ENCODE measurements around the gene HEXD. TPM values are rescaled to one million over a fixed set of nuclear protein-coding genes. Genes with fewer than 3 reads are reported as not detected.

The HEXD gene
- 8.5 and 8.9 TPM in 2 replicates for polyA plus RNA-seq (2011; rRNA removed)
- 2.3 and 8.4 TPM in 2 replicates for polyA minus RNA-seq (2011; rRNA and poly(A)+ RNA removed)

DNA sequence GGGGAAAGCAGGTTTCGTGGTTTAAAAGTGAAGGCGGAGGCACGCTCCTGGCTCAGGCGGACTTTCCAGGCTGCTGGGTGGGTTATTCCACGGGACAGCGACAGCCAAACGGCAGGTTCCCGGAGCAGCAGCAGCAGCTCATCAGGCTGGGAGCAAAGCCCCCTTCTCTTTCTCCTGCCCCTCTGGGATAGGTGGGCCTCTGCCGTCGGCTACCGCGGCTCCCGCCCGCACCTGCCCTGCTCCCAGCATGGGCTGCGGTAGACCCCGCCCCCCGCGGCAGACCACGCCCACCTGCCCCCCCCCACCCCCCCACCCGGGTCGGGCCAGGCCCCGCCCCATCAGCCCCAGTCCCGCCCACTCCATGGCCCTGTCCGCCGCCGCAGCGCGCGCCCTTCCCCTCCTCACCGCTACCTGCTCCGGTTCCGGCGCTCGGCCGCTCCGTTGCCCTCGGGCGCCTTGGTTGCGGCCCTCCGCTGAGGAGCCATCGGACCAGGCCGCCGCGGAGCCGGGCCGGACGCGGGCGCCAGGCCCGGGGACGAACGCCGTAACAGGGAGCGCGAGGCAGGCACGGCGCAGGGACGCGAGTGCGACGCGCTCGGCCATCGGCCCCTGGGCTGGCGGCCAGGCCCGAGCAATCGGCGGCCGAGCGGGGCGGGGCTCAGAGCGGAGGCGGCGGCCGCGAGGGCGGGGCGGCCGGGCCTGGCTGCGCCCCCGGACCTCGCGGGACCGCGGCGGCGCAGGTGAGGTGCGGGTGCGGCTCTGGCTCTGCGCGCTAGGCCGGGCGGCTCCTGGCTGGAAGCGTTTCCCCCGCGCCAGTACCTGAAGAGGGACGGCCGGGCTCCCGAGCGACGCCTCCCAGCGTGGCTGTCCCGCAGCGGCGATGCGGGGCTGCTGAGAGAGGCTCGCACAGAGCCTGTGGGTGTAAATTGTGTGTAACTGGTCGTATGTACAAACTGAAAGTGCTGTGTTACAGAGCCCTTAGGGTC, at the start of gene HEXD, which contains the start of gene OGFOD3:
HEXD (plus strand) TSS at position 347 of the 986 bp plus-strand sequence. CDS start 1,453 bp downstream, outside the sequence.
OGFOD3 (minus strand) TSS at position 586 of the 986 bp plus-strand sequence; CDS start at position 485, 101 bp downstream.
- CTCF ChIA-PET: interaction anchor here (1.0 to 2.4 kb wide), 5 partner anchors 10 to 118 kb away, joined by 3 to 11 read pairs (median 3); no protein-coding TSS in a partner anchor
- DNase-seq (ENCODE audit: low read depth): no peak
- TF ChIP-seq, protein P1, sequence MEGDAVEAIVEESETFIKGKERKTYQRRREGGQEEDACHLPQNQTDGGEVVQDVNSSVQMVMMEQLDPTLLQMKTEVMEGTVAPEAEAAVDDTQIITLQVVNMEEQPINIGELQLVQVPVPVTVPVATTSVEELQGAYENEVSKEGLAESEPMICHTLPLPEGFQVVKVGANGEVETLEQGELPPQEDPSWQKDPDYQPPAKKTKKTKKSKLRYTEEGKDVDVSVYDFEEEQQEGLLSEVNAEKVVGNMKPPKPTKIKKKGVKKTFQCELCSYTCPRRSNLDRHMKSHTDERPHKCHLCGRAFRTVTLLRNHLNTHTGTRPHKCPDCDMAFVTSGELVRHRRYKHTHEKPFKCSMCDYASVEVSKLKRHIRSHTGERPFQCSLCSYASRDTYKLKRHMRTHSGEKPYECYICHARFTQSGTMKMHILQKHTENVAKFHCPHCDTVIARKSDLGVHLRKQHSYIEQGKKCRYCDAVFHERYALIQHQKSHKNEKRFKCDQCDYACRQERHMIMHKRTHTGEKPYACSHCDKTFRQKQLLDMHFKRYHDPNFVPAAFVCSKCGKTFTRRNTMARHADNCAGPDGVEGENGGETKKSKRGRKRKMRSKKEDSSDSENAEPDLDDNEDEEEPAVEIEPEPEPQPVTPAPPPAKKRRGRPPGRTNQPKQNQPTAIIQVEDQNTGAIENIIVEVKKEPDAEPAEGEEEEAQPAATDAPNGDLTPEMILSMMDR (IDR thresholded peaks at IDR 0.05; ENCODE audit: insufficient read depth, low read depth, low read length): no peak
- H3K36me3 ChIP-seq (ENCODE audit: control insufficient read depth, insufficient read depth, low read length): peaks cover 3% of the 10 kb centered on the region; the same call in 1 of the 2 replicates
- peak within 1 kb of the TSS; percentile 88 for H3K4me3 ChIP-seq (ENCODE audit: low read depth, low read length)
- POLR2A ChIA-PET: no interaction called here
- H3K27me3 ChIP-seq (ENCODE audit: control insufficient read depth, insufficient read depth, low read length): no peaks in the 10 kb centered on the region

DNA sequence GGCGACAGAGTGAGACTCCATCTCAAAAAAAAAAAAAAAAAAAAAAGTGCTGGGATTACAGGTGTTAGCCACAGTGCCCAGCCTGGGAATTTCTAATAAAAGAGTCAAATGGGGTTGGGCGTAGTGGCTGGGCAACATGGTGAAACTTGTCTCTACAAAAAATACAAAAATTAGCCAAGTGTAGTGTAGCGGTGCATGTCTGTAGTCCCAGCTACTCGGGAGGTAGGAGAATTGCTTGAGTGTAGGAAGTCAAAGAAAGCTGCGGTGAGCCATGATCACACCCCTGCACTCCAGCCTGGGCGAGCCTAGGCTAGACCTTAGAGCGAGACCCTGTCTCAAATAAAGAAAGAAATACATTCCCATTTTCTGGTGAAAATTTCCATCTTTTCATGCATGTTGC, 48.9 kb upstream of the HEXD start:
- TF ChIP-seq, protein P1 (IDR thresholded peaks at IDR 0.05; ENCODE audit: insufficient read depth, low read depth, low read length): no peak
- no peak for DNase-seq (ENCODE audit: low read depth)
- Histone ChIP-seq H3K36me3 (ENCODE audit: control insufficient read depth, insufficient read depth, low read length) (no peaks in the 10 kb centered on the region), H3K27me3 (ENCODE audit: control insufficient read depth, insufficient read depth, low read length) (peaks cover 33% of the 10 kb centered on the region), H3K4me3 (ENCODE audit: low read depth, low read length) (no peak overlapping the region)
- POLR2A ChIA-PET: no interaction called here
- CTCF ChIA-PET: interaction anchor here (1.1 kb wide), 1 partner anchor 25 kb away, joined by 3 read pairs; no protein-coding TSS in a partner anchor

GRCh38 chr17:82370471-82371332, 47.4 kb upstream of the HEXD start:
- DNase-seq (ENCODE audit: low read depth): no peak
- TF ChIP-seq, protein P1 (IDR thresholded peaks at IDR 0.05; ENCODE audit: insufficient read depth, low read depth, low read length): no peak
- H3K27me3 ChIP-seq (ENCODE audit: control insufficient read depth, insufficient read depth, low read length): peaks cover 27% of the 10 kb centered on the region
- no peaks in the 10 kb centered on the region for H3K36me3 ChIP-seq (ENCODE audit: control insufficient read depth, insufficient read depth, low read length)
- no peak overlapping the region for H3K4me3 ChIP-seq (ENCODE audit: low read depth, low read length)
- POLR2A ChIA-PET: interaction anchor here (0.7 kb wide), 1 partner anchor 1441 kb away, joined by 3 read pairs; no protein-coding TSS in a partner anchor
- CTCF ChIA-PET: interaction anchor here (0.9 to 1.5 kb wide), 6 partner anchors 14 to 49 kb away, joined by 3 to 6 read pairs (median 4); no protein-coding TSS in a partner anchor

DNA sequence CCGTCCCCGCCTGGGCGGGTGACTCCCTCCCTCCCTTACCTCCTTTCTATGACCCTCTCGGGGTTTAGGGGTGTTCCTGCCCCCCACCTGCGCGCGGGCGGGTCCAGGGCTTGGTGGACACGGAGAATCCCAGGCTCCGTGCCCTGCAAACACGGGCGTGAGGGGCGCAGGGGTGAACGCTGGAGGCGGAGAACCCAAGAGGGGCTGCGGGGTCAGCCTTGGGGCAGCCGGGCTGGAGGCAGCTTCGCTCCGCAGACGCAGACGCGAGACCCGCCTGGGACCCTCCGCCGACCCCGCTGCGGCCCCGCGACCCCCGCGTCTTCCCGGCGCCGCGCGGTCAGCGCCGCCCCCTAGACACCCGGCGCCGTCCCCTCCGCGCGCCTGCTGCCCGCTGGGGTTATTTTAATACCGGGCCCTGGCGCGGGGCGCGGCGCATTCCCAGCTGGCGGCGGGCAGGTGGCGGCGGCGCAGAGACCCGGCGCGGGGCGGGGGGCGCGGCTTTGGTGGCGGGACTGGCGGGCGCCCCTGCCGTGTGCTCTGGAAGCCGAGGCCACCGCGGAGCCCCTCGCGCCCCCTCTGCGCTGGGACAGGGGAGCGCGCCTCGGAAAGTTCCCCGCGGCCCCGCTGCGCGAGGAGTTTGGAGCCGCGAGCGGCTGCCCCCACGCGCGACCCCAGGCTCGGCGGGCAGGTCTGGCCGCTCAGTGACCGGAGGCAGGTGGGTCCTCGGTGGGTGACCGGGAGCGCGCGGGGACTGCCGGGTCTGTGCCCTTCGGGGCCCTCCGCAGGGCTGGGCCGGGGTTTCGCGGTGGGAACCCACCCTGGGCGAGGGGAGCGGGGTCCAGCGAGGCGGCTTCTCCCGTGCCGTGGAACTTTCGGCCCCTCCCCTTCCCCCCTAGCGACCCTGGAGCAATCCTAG, 46.6 kb upstream of the HEXD start, which contains the start of gene UTS2R:
UTS2R (plus strand) TSS at position 433 of the 916 bp plus-strand sequence. CDS start 2,560 bp downstream, outside the sequence.
- Histone ChIP-seq H3K36me3 (ENCODE audit: control insufficient read depth, insufficient read depth, low read length) (no peaks in the 10 kb centered on the region), H3K27me3 (ENCODE audit: control insufficient read depth, insufficient read depth, low read length) (peaks cover 28% of the 10 kb centered on the region), H3K4me3 (ENCODE audit: low read depth, low read length) (no peak within 1 kb of the TSS)
- CTCF ChIA-PET: interaction anchor here (1.5 kb wide), 1 partner anchor 15 kb away, joined by 6 read pairs; no protein-coding TSS in a partner anchor
- POLR2A ChIA-PET: interaction anchor here (0.7 kb wide), 1 partner anchor 1442 kb away, joined by 3 read pairs; no protein-coding TSS in a partner anchor
- TF ChIP-seq, protein P1 (IDR thresholded peaks at IDR 0.05; ENCODE audit: insufficient read depth, low read depth, low read length): no peak
- no peak for DNase-seq (ENCODE audit: low read depth)
